ENCODE results near the gene KIR2DL4. TPM values are rescaled to one million over a fixed set of nuclear protein-coding genes. Genes with fewer than 3 reads are reported as not detected.
A peak's percentile ranks its signal among the peaks of the same experiment; 100 is the strongest.
"Not testable (repeated sequence)": the region's sequence is repeated elsewhere in the genome, so short reads cannot be mapped to it uniquely, and the experiment has no call there.

The KIR2DL4 gene
- total RNA-seq, 1 experiment from 2014 or later: not detected

GRCh38 chr19:54804571-54804970 lies 1.2 kb downstream of the KIR2DL4 start:
- no peak for DNase-seq (ENCODE audit: low spot score)

- no peak for DNase-seq (ENCODE audit: low spot score)
Observed at GRCh38 chr19:54805665-54806515, 2.5 kb downstream of the KIR2DL4 start.

DNA sequence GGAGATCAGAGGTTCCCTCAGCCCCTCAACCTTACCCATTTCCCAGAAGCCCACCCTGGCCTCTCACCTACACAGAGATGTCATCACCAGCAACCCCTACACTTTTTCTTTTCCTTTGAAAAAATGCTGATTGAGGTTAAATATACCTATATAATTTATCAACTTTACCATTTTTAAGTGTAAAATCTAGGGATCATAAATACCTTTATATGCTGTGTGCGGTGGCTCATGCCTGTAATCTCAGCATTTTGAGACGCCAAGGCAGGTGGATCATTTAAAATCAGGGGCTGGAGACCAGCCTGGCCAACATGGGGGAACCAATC lies 3.1 kb downstream of the KIR2DL4 start:
- no peak for DNase-seq (ENCODE audit: low spot score)

DNA sequence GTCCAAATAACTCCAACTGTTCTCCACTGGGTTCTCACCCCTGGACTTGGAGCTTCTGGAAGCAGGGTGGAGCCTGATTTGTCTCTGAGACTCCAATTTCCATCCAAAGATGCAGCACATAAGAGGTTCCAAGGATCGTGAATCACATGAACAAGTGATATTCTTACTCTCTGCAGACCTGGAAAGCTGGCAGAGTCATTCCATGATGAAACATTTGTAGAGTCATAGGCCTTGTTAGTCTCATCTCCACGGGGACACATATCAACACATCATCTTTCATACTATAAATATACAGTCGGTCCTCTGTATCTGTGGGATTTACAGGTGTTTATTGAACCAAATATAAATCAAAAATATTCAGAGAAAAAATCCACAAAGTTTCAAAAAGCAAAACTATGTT lies 11.2 kb downstream of the KIR2DL4 start:
- not testable (repeated sequence) for DNase-seq (ENCODE audit: low spot score)

GRCh38 chr19:54816251-54816650 lies 12.8 kb downstream of the KIR2DL4 start, which contains the start of gene KIR3DL1:
Gene KIR3DL1 (plus strand): TSS chr19:54816468.
- not testable (repeated sequence) for DNase-seq (ENCODE audit: low spot score)

GRCh38 chr19:54817670-54818536 lies 14.5 kb downstream of the KIR2DL4 start:
- DNase-seq (ENCODE audit: low spot score): no peak

DNA sequence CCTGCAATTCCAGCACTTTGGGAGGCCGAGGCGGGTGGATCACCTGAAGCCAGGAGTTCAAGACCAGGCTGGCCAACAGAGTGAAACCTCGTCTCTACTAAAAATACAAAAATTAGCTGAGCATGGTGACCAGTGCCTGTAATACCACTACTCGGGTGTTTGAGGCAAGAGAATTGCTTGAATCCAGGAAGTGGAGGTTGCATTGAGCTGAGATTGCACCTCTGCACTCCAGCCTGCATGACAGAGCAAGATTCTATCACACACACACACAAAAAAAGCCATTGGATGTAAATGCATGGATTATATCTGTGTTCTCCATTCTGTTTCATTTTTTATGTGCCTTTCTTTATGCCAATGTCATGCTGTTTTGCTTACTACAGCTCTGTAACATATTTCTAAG lies 21.0 kb downstream of the KIR2DL4 start:
- not testable (repeated sequence) for DNase-seq (ENCODE audit: low spot score)

- not testable (repeated sequence) for DNase-seq (ENCODE audit: low spot score)
Observed at GRCh38 chr19:54825326-54825725, 21.9 kb downstream of the KIR2DL4 start.

- not testable (repeated sequence) for DNase-seq (ENCODE audit: low spot score)
Observed at GRCh38 chr19:54828064-54828463, 24.7 kb downstream of the KIR2DL4 start.

GRCh38 chr19:54832496-54832895 lies 29.1 kb downstream of the KIR2DL4 start, which contains the start of gene KIR2DS4:
Gene KIR2DS4 (plus strand): TSS chr19:54832676.
- not testable (repeated sequence) for DNase-seq (ENCODE audit: low spot score)

DNA sequence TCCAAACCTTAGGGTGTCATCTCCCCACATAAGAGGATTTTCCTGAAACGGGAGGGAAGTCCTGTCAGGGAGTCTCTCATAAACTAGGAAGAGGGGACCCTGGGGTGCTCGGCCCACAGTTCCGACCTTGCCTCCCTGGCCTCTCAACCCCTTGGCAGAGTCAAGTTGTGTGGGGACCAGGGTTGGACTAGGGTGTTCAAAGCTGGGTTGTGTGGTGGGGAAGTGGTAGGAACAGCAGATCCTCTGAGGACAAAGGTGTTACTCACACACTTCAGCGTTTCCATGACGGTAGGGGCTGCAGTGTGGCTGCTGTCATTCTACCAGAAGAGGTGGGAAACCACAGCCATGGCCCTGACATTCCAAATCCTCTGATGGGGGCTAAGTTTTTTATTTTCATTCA lies 31.7 kb downstream of the KIR2DL4 start:
- not testable (repeated sequence) for DNase-seq (ENCODE audit: low spot score)

GRCh38 chr19:54837522-54837921 lies 34.1 kb downstream of the KIR2DL4 start:
- not testable (repeated sequence) for DNase-seq (ENCODE audit: low spot score)

DNA sequence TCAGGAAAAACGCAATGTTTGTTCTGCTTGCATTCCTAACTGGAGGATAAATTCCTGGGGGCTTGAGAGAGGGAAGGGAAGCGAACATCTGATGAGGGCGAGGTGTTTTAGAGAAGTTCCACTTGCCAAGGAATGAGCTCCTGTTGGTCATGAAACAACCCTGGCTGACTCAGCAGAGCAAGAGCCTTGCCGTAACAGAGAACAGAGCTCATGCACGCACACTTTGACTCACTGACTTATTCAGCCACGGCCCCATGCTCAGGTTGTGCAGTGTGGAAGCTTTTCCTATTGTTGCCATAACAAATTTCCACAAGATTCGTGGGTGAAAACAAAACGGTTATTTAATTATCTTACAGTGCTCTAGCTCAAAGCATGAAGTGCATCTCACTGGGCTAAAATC lies 39.8 kb downstream of the KIR2DL4 start:
- DNase-seq (ENCODE audit: low spot score): not testable (repeated sequence)

DNA sequence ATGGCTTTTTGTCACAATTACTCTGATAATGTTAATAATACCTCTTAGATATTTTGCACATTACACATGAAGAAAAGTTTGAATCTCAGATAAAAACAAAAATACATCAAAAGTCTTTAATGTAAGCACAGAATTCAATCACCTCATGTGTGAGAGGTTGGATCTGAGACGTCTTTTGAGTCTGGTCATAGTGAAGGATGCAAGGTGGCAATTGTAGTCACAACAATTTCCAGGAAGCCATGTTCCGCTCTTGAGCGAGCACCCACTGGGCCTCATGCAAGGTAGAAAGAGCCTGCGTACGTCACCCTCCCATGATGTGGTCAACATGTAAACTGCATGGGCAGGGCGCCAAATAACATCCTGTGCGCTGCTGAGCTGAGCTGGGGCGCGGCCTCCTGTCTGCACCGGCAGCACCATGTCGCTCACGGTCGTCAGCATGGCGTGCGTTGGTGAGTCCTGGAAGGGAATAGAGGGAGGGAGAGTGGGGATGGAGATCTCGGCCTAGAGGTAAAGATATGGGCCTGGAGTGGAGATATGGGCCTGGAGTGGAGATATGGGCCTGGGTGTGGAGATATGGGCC lies 46.7 kb downstream of the KIR2DL4 start, which contains the start of gene KIR3DL2:
KIR3DL2 (plus strand) TSS at position 383 of the 580 bp plus-strand sequence; CDS start at position 416, 33 bp downstream.
- DNase-seq (ENCODE audit: low spot score): not testable (repeated sequence)

DNA sequence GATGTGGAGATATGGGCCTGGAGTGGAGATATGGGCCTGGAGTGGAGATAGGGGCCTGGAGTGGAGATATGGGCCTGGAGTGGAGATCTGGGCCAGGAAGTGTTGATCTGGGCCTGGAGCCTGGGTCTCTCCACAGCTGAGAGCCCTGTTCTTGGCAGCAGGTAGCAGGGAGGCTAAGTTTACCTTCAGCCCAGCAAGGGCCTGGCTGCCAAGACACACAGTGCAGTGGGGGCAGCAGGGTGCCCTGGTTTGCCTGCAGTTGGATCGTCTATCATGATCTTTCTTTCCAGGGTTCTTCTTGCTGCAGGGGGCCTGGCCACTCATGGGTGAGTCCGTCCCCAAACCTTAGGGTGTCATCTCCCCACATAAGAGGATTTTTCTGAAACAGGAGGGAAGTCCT lies 47.5 kb downstream of the KIR2DL4 start:
- no peak for DNase-seq (ENCODE audit: low spot score)

DNA sequence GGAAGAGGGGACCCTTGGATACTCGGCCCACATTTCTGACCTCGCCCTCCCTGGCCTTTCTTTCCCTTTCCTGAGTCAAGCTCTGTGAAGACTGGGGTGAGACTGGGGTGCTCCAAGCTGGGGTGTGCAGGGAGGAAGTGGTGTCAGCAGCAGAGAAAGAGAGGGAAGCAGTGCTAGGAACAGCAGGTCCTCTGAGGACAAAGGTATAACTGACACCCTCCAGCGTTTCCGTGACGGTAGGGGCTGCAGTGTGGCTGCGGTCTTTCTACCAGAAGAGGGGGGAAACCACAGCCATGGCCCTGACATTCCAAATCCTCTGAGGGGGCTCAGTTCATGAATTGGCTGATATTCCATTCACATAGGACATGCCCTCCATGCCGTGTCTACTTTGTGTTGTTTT lies 47.9 kb downstream of the KIR2DL4 start:
- DNase-seq (ENCODE audit: low spot score): no peak

GRCh38 chr19:54855241-54855640 lies 51.8 kb downstream of the KIR2DL4 start:
- peak; percentile 3 for DNase-seq (ENCODE audit: low spot score)

- DNase-seq (ENCODE audit: low spot score): not testable (repeated sequence)
Observed at GRCh38 chr19:54858476-54858875, 55.1 kb downstream of the KIR2DL4 start.

DNA sequence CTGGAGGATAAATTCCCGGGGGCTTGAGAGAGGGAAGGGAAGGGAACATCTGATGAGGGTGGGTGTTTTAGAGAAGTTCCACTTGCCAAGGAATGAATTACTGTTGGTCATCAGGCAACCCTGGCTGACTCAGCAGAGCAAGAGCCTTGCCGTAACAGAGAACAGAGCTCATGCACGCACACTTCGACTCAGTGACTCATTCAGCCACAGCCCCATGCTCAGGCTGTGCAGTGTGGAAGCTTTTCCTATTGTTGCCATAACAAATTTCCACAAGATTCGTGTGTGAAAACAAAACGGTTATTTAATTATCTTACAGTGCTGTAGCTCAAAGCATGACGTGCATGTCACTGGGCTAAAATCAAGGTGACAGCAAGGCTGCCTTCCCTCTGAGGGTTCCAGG lies 56.0 kb downstream of the KIR2DL4 start:
- DNase-seq (ENCODE audit: low spot score): peak; percentile 71

- DNase-seq (ENCODE audit: low spot score): not testable (repeated sequence)
Observed at GRCh38 chr19:54863459-54863858, 60.0 kb downstream of the KIR2DL4 start.
